ENCODE measurements around the gene CNOT3. TPM values are rescaled to one million over a fixed set of nuclear protein-coding genes. Genes with fewer than 3 reads are reported as not detected.

Gene CNOT3
- total and polyA plus RNA-seq, 2 of the 13 experiments (the other 11 are each of a cell fraction or from before 2014, with no cell fraction given) = 4.3 to 5.8 TPM

- TF ChIP-seq HNF4G (IDR thresholded peaks at IDR 0.05; ENCODE audit: borderline replicate concordance, low read depth, low read length) = no peak
- peak; percentile 61; the same call in 1 of the 2 replicates for TF ChIP-seq HNF4G (CRISPR knock-in tag; IDR thresholded peaks at IDR 0.05; ENCODE audit: borderline replicate concordance, low read depth)
- no peak for TF ChIP-seq ZNF256 (CRISPR knock-in tag; conservative IDR thresholded peaks at IDR 0.05)
- no peak for TF ChIP-seq EEA1 (CRISPR knock-in tag; IDR thresholded peaks at IDR 0.05; ENCODE audit: borderline replicate concordance)
- TF ChIP-seq, protein P1, sequence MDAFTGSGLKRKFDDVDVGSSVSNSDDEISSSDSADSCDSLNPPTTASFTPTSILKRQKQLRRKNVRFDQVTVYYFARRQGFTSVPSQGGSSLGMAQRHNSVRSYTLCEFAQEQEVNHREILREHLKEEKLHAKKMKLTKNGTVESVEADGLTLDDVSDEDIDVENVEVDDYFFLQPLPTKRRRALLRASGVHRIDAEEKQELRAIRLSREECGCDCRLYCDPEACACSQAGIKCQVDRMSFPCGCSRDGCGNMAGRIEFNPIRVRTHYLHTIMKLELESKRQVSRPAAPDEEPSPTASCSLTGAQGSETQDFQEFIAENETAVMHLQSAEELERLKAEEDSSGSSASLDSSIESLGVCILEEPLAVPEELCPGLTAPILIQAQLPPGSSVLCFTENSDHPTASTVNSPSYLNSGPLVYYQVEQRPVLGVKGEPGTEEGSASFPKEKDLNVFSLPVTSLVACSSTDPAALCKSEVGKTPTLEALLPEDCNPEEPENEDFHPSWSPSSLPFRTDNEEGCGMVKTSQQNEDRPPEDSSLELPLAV (CRISPR knock-in tag; conservative IDR thresholded peaks at IDR 0.05; ENCODE audit: low read depth) = no peak
- TF ChIP-seq, protein P2, sequence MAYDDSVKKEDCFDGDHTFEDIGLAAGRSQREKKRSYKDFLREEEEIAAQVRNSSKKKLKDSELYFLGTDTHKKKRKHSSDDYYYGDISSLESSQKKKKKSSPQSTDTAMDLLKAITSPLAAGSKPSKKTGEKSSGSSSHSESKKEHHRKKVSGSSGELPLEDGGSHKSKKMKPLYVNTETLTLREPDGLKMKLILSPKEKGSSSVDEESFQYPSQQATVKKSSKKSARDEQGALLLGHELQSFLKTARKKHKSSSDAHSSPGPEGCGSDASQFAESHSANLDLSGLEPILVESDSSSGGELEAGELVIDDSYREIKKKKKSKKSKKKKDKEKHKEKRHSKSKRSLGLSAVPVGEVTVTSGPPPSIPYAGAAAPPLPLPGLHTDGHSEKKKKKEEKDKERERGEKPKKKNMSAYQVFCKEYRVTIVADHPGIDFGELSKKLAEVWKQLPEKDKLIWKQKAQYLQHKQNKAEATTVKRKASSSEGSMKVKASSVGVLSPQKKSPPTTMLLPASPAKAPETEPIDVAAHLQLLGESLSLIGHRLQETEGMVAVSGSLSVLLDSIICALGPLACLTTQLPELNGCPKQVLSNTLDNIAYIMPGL (CRISPR knock-in tag; IDR thresholded peaks at IDR 0.05; ENCODE audit: borderline replicate concordance in 1 of 2, low read depth in 1 of 2) = peak; percentile 47 to 83; a peak in 3 of 4 replicates
- TF ChIP-seq ZNF839 (CRISPR knock-in tag; IDR thresholded peaks at IDR 0.05; ENCODE audit: borderline replicate concordance) = no peak
- no peak for TF ChIP-seq PHF5A (CRISPR knock-in tag; IDR thresholded peaks at IDR 0.05; ENCODE audit: low read depth, unreplicated experiment)
- TF ChIP-seq ATM (IDR thresholded peaks at IDR 0.05; ENCODE audit: borderline replicate concordance) = no peak
- no peak for TF ChIP-seq HMGA1 (CRISPR knock-in tag; conservative IDR thresholded peaks at IDR 0.05)
- no peak for TF ChIP-seq ZFAT (CRISPR knock-in tag; conservative IDR thresholded peaks at IDR 0.05)
- TF ChIP-seq KLF12 (CRISPR knock-in tag; IDR thresholded peaks at IDR 0.05; ENCODE audit: borderline replicate concordance) = no peak
- no peak for TF ChIP-seq HOXA5 (CRISPR knock-in tag; IDR thresholded peaks at IDR 0.05)
- TF ChIP-seq KAT2B (IDR thresholded peaks at IDR 0.05; ENCODE audit: borderline replicate concordance, low read depth, low read length) = no peak
- TF ChIP-seq ZNF891 (CRISPR knock-in tag; IDR thresholded peaks at IDR 0.05) = peak; percentile 91; the same call in 1 of the 2 replicates
- TF ChIP-seq JUND (CRISPR knock-in tag; IDR thresholded peaks at IDR 0.05) = no peak
- TF ChIP-seq ZNF562 (CRISPR knock-in tag; IDR thresholded peaks at IDR 0.05; ENCODE audit: borderline replicate concordance) = no peak
- TF ChIP-seq, protein P3, sequence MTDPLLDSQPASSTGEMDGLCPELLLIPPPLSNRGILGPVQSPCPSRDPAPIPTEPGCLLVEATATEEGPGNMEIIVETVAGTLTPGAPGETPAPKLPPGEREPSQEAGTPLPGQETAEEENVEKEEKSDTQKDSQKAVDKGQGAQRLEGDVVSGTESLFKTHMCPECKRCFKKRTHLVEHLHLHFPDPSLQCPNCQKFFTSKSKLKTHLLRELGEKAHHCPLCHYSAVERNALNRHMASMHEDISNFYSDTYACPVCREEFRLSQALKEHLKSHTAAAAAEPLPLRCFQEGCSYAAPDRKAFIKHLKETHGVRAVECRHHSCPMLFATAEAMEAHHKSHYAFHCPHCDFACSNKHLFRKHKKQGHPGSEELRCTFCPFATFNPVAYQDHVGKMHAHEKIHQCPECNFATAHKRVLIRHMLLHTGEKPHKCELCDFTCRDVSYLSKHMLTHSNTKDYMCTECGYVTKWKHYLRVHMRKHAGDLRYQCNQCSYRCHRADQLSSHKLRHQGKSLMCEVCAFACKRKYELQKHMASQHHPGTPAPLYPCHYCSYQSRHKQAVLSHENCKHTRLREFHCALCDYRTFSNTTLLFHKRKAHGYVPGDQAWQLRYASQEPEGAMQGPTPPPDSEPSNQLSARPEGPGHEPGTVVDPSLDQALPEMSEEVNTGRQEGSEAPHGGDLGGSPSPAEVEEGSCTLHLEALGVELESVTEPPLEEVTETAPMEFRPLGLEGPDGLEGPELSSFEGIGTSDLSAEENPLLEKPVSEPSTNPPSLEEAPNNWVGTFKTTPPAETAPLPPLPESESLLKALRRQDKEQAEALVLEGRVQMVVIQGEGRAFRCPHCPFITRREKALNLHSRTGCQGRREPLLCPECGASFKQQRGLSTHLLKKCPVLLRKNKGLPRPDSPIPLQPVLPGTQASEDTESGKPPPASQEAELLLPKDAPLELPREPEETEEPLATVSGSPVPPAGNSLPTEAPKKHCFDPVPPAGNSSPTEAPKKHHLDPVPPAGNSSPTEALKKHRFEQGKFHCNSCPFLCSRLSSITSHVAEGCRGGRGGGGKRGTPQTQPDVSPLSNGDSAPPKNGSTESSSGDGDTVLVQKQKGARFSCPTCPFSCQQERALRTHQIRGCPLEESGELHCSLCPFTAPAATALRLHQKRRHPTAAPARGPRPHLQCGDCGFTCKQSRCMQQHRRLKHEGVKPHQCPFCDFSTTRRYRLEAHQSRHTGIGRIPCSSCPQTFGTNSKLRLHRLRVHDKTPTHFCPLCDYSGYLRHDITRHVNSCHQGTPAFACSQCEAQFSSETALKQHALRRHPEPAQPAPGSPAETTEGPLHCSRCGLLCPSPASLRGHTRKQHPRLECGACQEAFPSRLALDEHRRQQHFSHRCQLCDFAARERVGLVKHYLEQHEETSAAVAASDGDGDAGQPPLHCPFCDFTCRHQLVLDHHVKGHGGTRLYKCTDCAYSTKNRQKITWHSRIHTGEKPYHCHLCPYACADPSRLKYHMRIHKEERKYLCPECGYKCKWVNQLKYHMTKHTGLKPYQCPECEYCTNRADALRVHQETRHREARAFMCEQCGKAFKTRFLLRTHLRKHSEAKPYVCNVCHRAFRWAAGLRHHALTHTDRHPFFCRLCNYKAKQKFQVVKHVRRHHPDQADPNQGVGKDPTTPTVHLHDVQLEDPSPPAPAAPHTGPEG (CRISPR knock-in tag; IDR thresholded peaks at IDR 0.05) = no peak
- peak; percentile 67; the same call in 1 of the 2 replicates for TF ChIP-seq MIER3 (CRISPR knock-in tag; IDR thresholded peaks at IDR 0.05; ENCODE audit: borderline replicate concordance)
- no peak for TF ChIP-seq PRPF4 (IDR thresholded peaks at IDR 0.05; ENCODE audit: low read depth, low read length, poor library complexity, severe bottlenecking)
- no peak for TF ChIP-seq U2AF1 (optimal IDR thresholded peaks at IDR 0.05; ENCODE audit: low read depth, low read length)
Observed at GRCh38 chr19:54102421-54103169, 35.0 kb upstream of the CNOT3 start, which contains the start of gene NDUFA3 (continued).

All from HepG2 (cell line).